Lower leg skin (tissue), 3 donors: ENCODE results near the gene BRF1.

Source experiments
- CTCF ChIP-seq, 3 donors: fragments of 450-650 bp; IDR thresholded peaks; one replicate each; pipeline ENCODE4 v1.5.1; 2016; ENCODE audit warnings: antibody characterized with exemption in 3 of 3, mild to moderate bottlenecking in 3 of 3, moderate library complexity in 2 of 3
- POLR2A ChIP-seq, 2 donors: fragments of 450-650 bp; IDR thresholded peaks; one replicate each; pipeline ENCODE4 v1.6.1; 2016 to 2017; ENCODE audit warnings: antibody characterized with exemption in 2 of 2, mild to moderate bottlenecking in 1 of 2, moderate library complexity in 1 of 2

GRCh38 chr14:105346200-105346533 is 45.4 kb upstream of the BRF1 start:
- TF ChIP-seq CTCF (IDR thresholded peaks at IDR 0.05), result no peak
- no peak for TF ChIP-seq POLR2A (IDR thresholded peaks at IDR 0.05)
